ENCODE measurements around the gene HIPK2. TPM values are rescaled to one million over a fixed set of nuclear protein-coding genes. Genes with fewer than 3 reads are reported as not detected.

HIPK2 gene
- total RNA-seq, 1 donor from 2014 or later: 75.8 TPM

- Mint-ChIP-seq H3K4me3 (no peak overlapping the region), H3K27ac (no peak overlapping the region)
- TF ChIP-seq, protein P1, sequence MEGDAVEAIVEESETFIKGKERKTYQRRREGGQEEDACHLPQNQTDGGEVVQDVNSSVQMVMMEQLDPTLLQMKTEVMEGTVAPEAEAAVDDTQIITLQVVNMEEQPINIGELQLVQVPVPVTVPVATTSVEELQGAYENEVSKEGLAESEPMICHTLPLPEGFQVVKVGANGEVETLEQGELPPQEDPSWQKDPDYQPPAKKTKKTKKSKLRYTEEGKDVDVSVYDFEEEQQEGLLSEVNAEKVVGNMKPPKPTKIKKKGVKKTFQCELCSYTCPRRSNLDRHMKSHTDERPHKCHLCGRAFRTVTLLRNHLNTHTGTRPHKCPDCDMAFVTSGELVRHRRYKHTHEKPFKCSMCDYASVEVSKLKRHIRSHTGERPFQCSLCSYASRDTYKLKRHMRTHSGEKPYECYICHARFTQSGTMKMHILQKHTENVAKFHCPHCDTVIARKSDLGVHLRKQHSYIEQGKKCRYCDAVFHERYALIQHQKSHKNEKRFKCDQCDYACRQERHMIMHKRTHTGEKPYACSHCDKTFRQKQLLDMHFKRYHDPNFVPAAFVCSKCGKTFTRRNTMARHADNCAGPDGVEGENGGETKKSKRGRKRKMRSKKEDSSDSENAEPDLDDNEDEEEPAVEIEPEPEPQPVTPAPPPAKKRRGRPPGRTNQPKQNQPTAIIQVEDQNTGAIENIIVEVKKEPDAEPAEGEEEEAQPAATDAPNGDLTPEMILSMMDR (IDR thresholded peaks at IDR 0.05; ENCODE audit: unreplicated experiment): no peak
Measured at GRCh38 chr7:139711991-139712743, 65.6 kb downstream of the HIPK2 start.

DNA sequence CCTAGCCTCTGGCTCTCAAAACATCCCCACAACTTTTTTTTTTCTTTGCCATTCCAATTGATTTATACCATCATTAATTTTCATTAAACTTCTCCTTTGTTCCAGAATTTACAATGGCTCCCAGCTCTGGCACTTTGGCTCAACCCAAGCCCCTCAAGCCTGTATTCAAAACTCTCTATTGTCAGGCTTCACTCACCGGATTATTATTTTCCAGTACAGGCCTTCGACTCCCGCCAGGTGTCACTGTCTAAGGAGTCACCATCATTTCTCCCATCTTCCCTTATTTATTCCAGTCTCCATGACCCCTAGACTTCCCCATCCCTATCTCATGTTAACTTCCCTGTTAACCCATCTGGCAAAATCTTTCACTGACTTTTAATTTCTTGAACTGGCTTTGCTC, 67.8 kb downstream of the HIPK2 start:
- peaks cover 14% of the 10 kb centered on the region for H3K4me1 Mint-ChIP-seq
- TF ChIP-seq, protein P1 (IDR thresholded peaks at IDR 0.05; ENCODE audit: unreplicated experiment): no peak
- no peaks in the 10 kb centered on the region for H3K27me3 Mint-ChIP-seq (ENCODE audit: low read depth)
- H3K4me3 Mint-ChIP-seq: no peak overlapping the region
- peaks cover 17% of the 10 kb centered on the region for H3K36me3 Mint-ChIP-seq
- no peaks in the 10 kb centered on the region for H3K9me3 Mint-ChIP-seq
- DNase-seq (ENCODE audit: low spot score in 2 of 2, unreplicated experiment in 2 of 2): no peak
- peak overlapping the region; percentile 37 for H3K27ac Mint-ChIP-seq

More at GRCh38 chr7:139711991-139712743, 65.6 kb downstream of the HIPK2 start:
- Mint-ChIP-seq H3K27me3 (ENCODE audit: low read depth) (no peaks in the 10 kb centered on the region), H3K4me1 (peaks cover 14% of the 10 kb centered on the region), H3K9me3 (no peaks in the 10 kb centered on the region), H3K36me3 (peaks cover 33% of the 10 kb centered on the region)
- DNase-seq (ENCODE audit: low spot score in 2 of 2, unreplicated experiment in 2 of 2): no peak

DNA sequence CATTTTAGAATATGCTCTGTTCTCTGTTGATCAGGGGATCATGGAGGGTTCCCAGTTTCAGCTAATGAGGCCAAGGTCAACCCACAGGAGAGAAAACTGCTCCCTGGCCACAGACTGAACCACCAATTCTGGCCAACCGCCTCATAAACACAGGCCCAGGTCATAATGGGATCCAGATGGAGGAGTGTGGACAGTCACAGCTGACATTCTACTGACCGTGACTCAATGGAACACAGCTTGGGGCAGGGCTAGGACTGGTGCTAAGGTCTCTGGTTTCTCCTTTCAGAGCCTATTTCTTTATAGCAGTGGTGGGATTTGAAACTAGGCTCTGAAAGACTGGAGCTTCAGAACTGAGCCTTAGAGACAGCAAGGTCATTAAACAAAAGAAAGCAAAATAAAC, 68.3 kb downstream of the HIPK2 start:
- no peak for DNase-seq (ENCODE audit: low spot score in 2 of 2, unreplicated experiment in 2 of 2)
- Mint-ChIP-seq H3K27me3 (ENCODE audit: low read depth) (no peaks in the 10 kb centered on the region), H3K27ac (peak overlapping the region; percentile 37), H3K4me1 (peaks cover 14% of the 10 kb centered on the region), H3K4me3 (no peak overlapping the region), H3K9me3 (no peaks in the 10 kb centered on the region), H3K36me3 (peaks cover 12% of the 10 kb centered on the region)
- TF ChIP-seq, protein P1 (IDR thresholded peaks at IDR 0.05; ENCODE audit: unreplicated experiment): no peak

DNA sequence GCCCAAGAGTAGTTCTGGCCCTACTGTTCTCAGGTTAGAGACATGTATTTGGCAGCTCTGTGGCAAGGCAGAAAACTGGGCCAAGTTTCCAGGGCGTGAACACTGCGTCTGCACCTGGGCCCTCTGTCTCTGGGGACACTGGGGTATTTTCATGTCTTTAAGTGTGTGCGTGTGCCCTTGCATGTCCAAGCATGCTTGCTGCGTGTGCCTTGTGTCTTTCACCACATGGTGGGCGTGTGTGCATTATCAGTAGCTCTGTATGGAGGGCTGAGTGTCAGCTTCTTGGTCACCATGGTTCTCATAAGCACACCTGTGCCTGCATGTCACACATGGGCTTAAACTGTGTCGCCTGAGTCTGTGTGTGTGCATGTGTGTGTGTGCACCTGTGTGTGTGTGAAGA, 69.3 kb downstream of the HIPK2 start:
- peaks cover 9% of the 10 kb centered on the region for H3K36me3 Mint-ChIP-seq
- no peaks in the 10 kb centered on the region for H3K27me3 Mint-ChIP-seq (ENCODE audit: low read depth)
- no peak overlapping the region for H3K4me3 Mint-ChIP-seq
- H3K9me3 Mint-ChIP-seq: no peaks in the 10 kb centered on the region
- H3K4me1 Mint-ChIP-seq: peaks cover 14% of the 10 kb centered on the region
- no peak overlapping the region for H3K27ac Mint-ChIP-seq
- TF ChIP-seq, protein P1 (IDR thresholded peaks at IDR 0.05; ENCODE audit: unreplicated experiment): no peak
- no peak for DNase-seq (ENCODE audit: low spot score in 2 of 2, unreplicated experiment in 2 of 2)

DNA sequence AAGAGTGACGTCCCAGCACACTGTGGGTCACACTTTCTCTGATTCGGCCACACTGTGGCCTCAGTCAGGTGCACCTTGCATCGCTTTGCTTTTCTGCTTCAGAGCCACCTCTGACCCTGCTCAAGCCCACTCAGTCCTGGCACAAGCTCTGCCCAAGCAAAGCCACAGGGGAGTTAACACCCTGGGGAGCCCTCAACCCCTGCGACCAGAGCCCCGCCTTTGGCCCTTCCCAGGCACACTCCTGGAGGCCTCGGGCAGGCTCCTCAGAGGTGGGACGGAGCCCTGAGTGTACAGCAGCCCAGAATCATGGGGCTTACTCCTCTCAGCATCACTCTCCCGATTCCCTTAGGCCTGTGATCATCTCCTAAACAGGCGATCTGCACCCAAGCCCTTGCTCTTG, 71.0 kb downstream of the HIPK2 start:
- Mint-ChIP-seq H3K36me3 (peaks cover 9% of the 10 kb centered on the region), H3K4me3 (no peak overlapping the region), H3K9me3 (no peaks in the 10 kb centered on the region), H3K4me1 (peaks cover 14% of the 10 kb centered on the region), H3K27me3 (ENCODE audit: low read depth) (no peaks in the 10 kb centered on the region), H3K27ac (peak overlapping the region; percentile 17)
- DNase-seq (ENCODE audit: low spot score in 2 of 2, unreplicated experiment in 2 of 2): no peak
- TF ChIP-seq, protein P1 (IDR thresholded peaks at IDR 0.05; ENCODE audit: unreplicated experiment): no peak

Data from mesothelial cell of epicardium (in vitro differentiated cells).